IMR-90 (cell line): Measurements from ENCODE around the gene ARVCF. TPM values are rescaled to one million over a fixed set of nuclear protein-coding genes. Genes with fewer than 3 reads are reported as not detected.

Experiments used
- ATAC-seq: fragments of 200-7000 bp; cut with Tn5 transposase; 2 replicates; pipeline ENCODE4 v1.9.1; 2020; ENCODE audit warnings: low read depth, mild to moderate bottlenecking, moderate library complexity
- BruUV-seq: library from RNA; stranded (reverse); fragments of 400-500 nt; replicated peaks from 2 replicates; lab custom pipeline; 2021; lab: Mats Ljungman, UMichigan
- CTCF ChIA-PET: fragments of 300-600 bp; formaldehyde crosslinking; extraction: SDS; loops from one replicate; lab custom pipeline; 2021; ENCODE audit warnings: antibody characterized with exemption; lab: Yijun Ruan, JAX
- POLR2A ChIA-PET: fragments of 300-600 bp; sonication (Branson Sonifier 250); formaldehyde crosslinking; loops from one replicate; lab custom pipeline; 2022; ENCODE audit warnings: antibody characterized with exemption; ENCODE audit not compliant: unreplicated experiment; lab: Charles Lee
- DNase-seq: peaks from one replicate; pipeline ENCODE4 v3.0.0; 2013
- H2AFZ ChIP-seq: replicated peaks from 2 replicates; pipeline ENCODE3; 2013; ENCODE audit warnings: low read length, mild to moderate bottlenecking; ENCODE audit not compliant: poor library complexity
- H2AK5ac ChIP-seq: 2 replicates; pipeline ENCODE4 v1.6.1; 2013; ENCODE audit warnings: low read depth, low read length, inconsistent platforms
- H2AK9ac ChIP-seq: replicated peaks from 2 replicates; pipeline ENCODE3; 2013; ENCODE audit warnings: mild to moderate bottlenecking, low read depth, low read length, moderate library complexity; ENCODE audit not compliant: poor library complexity
- H2BK120ac ChIP-seq: 2 replicates; pipeline ENCODE4 v1.6.1; 2013; ENCODE audit warnings: low read depth, low read length, inconsistent platforms
- H2BK15ac ChIP-seq: 3 replicates; pipeline ENCODE4 v1.6.1; 2013; ENCODE audit warnings: low read depth, low read length, inconsistent platforms
- H2BK20ac ChIP-seq: 2 replicates; pipeline ENCODE4 v1.6.1; 2013; ENCODE audit warnings: low read depth, mild to moderate bottlenecking, inconsistent platforms, low read length, moderate library complexity
- H2BK5ac ChIP-seq: 2 replicates; pipeline ENCODE4 v1.6.1; 2013; ENCODE audit warnings: mild to moderate bottlenecking, low read depth, low read length, inconsistent platforms; ENCODE audit not compliant: poor library complexity, severe bottlenecking
- H3K14ac ChIP-seq: replicated peaks from 2 replicates; pipeline ENCODE4 v1.6.1; 2013; ENCODE audit warnings: low read depth, low read length, inconsistent platforms
- H3K18ac ChIP-seq: 2 replicates; pipeline ENCODE4 v1.6.1; 2013; ENCODE audit warnings: low read depth, low read length, control low read depth
- H3K23ac ChIP-seq: 2 replicates; pipeline ENCODE4 v1.6.1; 2013; ENCODE audit warnings: low read depth, low read length, inconsistent platforms
- H3K27ac ChIP-seq: 2 replicates; pipeline ENCODE4 v1.5.1; 2013; ENCODE audit warnings: mild to moderate bottlenecking, control low read depth, low read length; ENCODE audit not compliant: insufficient read depth
- H3K27me3 ChIP-seq: 2 replicates; pipeline ENCODE4 v1.6.1; 2013; ENCODE audit warnings: low read length; ENCODE audit not compliant: control insufficient read depth, insufficient read depth
- H3K36me3 ChIP-seq: 2 replicates; pipeline ENCODE4 v1.6.1; 2013; ENCODE audit warnings: low read length, mixed read lengths; ENCODE audit not compliant: control insufficient read depth, insufficient read depth
- H3K4ac ChIP-seq: 2 replicates; pipeline ENCODE4 v1.6.1; 2013; ENCODE audit warnings: low read depth, low read length, inconsistent platforms
- H3K4me1 ChIP-seq: 2 replicates; pipeline ENCODE4 v1.6.1; 2013; ENCODE audit warnings: low read length, mixed read lengths; ENCODE audit not compliant: control insufficient read depth, insufficient read depth
- H3K4me2 ChIP-seq: 2 replicates; pipeline ENCODE4 v1.6.1; 2013; ENCODE audit warnings: low read depth, mild to moderate bottlenecking, control low read depth, low read length, moderate library complexity
- H3K4me3 ChIP-seq: 2 replicates; pipeline ENCODE4 v1.5.1; 2013; ENCODE audit warnings: low read depth, mild to moderate bottlenecking, control low read depth, low read length, moderate library complexity; ENCODE audit not compliant: insufficient read depth
- H3K56ac ChIP-seq: 2 replicates; pipeline ENCODE4 v1.6.1; 2013; ENCODE audit warnings: low read length, inconsistent platforms; ENCODE audit not compliant: insufficient read depth; ENCODE audit errors: extremely low read depth
- H3K79me1 ChIP-seq, 2 experiments: 2 replicates each; pipeline ENCODE4 v1.6.1; 2013; ENCODE audit warnings: low read length in 2 of 2, inconsistent platforms in 1 of 2, low read depth in 1 of 2
- H3K9ac ChIP-seq: 2 replicates; pipeline ENCODE4 v1.6.1; 2013; ENCODE audit warnings: low read depth, low read length, control low read depth
- H3K9me1 ChIP-seq: 2 replicates; pipeline ENCODE4 v1.6.1; 2013; ENCODE audit warnings: low read length, inconsistent platforms; ENCODE audit not compliant: insufficient read depth
- H3K9me3 ChIP-seq: 2 replicates; pipeline ENCODE4 v1.6.1; 2013; ENCODE audit warnings: low read length; ENCODE audit not compliant: control insufficient read depth, insufficient read depth
- H4K20me1 ChIP-seq: 2 replicates; pipeline ENCODE4 v1.6.1; 2013; ENCODE audit warnings: low read length, inconsistent platforms; ENCODE audit not compliant: insufficient read depth
- H4K5ac ChIP-seq: 2 replicates; pipeline ENCODE4 v1.6.1; 2013; ENCODE audit warnings: mild to moderate bottlenecking, low read depth, low read length, control low read depth
- H4K8ac ChIP-seq, 2 experiments: 2 replicates each; pipeline ENCODE4 v1.6.1; 2013; ENCODE audit warnings: low read depth in 2 of 2, low read length in 2 of 2, control low read depth in 1 of 2, inconsistent platforms in 1 of 2
- H4K91ac ChIP-seq: 2 replicates; pipeline ENCODE4 v1.6.1; 2013; ENCODE audit warnings: low read depth, low read length, inconsistent platforms; ENCODE audit not compliant: insufficient read depth
- CEBPB ChIP-seq: IDR thresholded peaks from 2 replicates; pipeline ENCODE4 v1.6.1; 2012; ENCODE audit warnings: low read depth, low read length, improper control_type of control experiment
- CHD1 ChIP-seq: IDR thresholded peaks from 2 replicates; pipeline ENCODE4 v1.6.1; 2012; ENCODE audit warnings: low read depth, low read length, improper control_type of control experiment
- MAFK ChIP-seq: IDR thresholded peaks from 2 replicates; pipeline ENCODE4 v1.6.1; 2012; ENCODE audit warnings: low read depth, low read length, improper control_type of control experiment
- MAZ ChIP-seq: IDR thresholded peaks from 2 replicates; pipeline ENCODE4 v1.6.1; 2012; ENCODE audit warnings: low read depth, mild to moderate bottlenecking, low read length, improper control_type of control experiment, moderate library complexity, borderline replicate concordance
- MXI1 ChIP-seq: IDR thresholded peaks from 2 replicates; pipeline ENCODE4 v1.6.1; 2012; ENCODE audit warnings: low read depth, mild to moderate bottlenecking, low read length, moderate library complexity, borderline replicate concordance
- RAD21 ChIP-seq: IDR thresholded peaks from 2 replicates; pipeline ENCODE4 v1.6.1; 2012; ENCODE audit warnings: low read length, improper control_type of control experiment
- RCOR1 ChIP-seq: IDR thresholded peaks from 2 replicates; pipeline ENCODE4 v1.6.1; 2012; ENCODE audit warnings: mild to moderate bottlenecking, low read length, improper control_type of control experiment; ENCODE audit not compliant: insufficient replicate concordance
- WGBS, 2 experiments: methylation state at CpG; one replicate each; pipeline versions ENCODE4 v1.1.5 to v1.1.7; 2013; ENCODE audit warnings: missing lambda C conversion rate in 2 of 2; ENCODE audit not compliant: insufficient read length in 1 of 2; ENCODE audit errors: extremely low coverage in 2 of 2; 5-methylcytosine and 5-hydroxymethylcytosine counted together
- dilution Hi-C: fragments of 300-500 bp; cut with HindIII; formaldehyde crosslinking; loops from one replicate; pipeline ENCODE4 v1.14.3; 2018; ENCODE audit warnings: low sequenced_read_pairs; ENCODE audit not compliant: unreplicated experiment
- in situ Hi-C: fragments of 300-500 bp; cut with MboI; formaldehyde crosslinking; loops from 3 replicates; pipeline ENCODE4 v1.14.3; 2019; ENCODE audit warnings: low sequenced_read_pairs, inconsistent platforms, mixed read lengths
- intact Hi-C: fragments of 100-400 bp; cut with micrococcal nuclease; formaldehyde crosslinking; loops from 2 replicates; pipeline ENCODE4 v1.10.0; 2022
- polyA plus RNA-seq, 3 experiments: library from polyadenylated mRNA; depleted of rRNA; stranded (reverse); fragments of >200 nt; gene quantifications; 2 replicates each; pipeline ENCODE4 v1.2.3, GENCODE V29; 2012; ENCODE audit warnings: low replicate concordance in 1 of 3
- total RNA-seq: library from RNA; depleted of rRNA; stranded (reverse); fragments of >200 nt; gene quantifications from 2 replicates; pipeline ENCODE4 v1.2.3, GENCODE V29; 2012
- TF ChIP-seq, protein P1 (sequence below): fragments of 150-350 bp; IDR thresholded peaks from 2 replicates; pipeline ENCODE4 v1.6.1; 2016; ENCODE audit warnings: low read depth, mild to moderate bottlenecking, low read length, moderate library complexity, borderline replicate concordance

Gene ARVCF
- total and polyA plus RNA-seq, 2 of the 4 experiments (the other 2 are of a cell fraction): 8.6 to 14.1 TPM

DNA sequence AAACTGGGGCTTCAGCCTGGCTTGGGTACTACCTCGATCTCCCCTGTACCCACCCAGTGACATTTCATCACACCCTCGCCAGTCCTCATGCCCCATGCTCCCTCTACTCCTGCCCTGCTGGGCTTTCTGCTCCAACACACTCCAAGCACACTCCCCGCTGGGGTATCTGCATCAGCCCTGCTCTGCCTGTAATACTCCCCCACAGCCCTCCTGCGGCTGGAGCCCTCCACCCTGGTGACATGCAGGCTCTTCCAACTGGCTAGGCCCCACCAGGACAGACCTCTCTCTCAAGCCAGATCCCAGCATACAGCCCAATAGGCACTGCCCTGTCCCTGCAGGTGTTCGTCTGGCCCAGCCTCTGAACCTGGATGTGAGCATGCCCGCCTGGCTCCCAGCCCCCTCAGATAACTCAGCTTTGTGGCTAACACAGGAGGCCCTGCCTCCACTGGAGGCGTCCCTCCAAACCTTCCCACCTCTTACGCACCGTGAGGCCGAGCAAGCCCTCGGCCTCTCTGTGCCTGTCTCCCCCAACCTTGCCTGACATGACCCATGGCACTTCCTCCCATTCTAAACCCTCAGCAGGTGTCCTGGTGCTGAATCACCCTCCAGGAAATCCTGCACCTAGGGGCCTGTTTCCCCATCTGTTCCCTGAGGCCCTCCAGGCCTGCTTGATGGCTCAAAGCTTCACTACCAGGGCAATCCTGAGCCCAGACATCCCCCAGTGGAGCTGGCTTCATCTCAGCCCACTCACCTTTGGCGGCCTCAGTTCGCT is 41.5 kb downstream of the ARVCF start:
- 0 out of 2 replicates have a peak, but pooled peaks cover 1% of the 10 kb centered on the region for H3K4me1 ChIP-seq
- peaks cover 23% of the 10 kb centered on the region for H3K36me3 ChIP-seq
- H4K20me1 ChIP-seq: peaks cover 18% of the 10 kb centered on the region
- no peak overlapping the region for H4K8ac ChIP-seq
- H3K9ac ChIP-seq: no peak overlapping the region
- TF ChIP-seq MAZ (no peak), CEBPB (no peak), MXI1 (no peak), RAD21 (no peak), MAFK (no peak), CHD1 (no peak), RCOR1 (no peak)
- TF ChIP-seq, protein P1, sequence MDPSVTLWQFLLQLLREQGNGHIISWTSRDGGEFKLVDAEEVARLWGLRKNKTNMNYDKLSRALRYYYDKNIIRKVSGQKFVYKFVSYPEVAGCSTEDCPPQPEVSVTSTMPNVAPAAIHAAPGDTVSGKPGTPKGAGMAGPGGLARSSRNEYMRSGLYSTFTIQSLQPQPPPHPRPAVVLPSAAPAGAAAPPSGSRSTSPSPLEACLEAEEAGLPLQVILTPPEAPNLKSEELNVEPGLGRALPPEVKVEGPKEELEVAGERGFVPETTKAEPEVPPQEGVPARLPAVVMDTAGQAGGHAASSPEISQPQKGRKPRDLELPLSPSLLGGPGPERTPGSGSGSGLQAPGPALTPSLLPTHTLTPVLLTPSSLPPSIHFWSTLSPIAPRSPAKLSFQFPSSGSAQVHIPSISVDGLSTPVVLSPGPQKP: no peak
- H3K18ac ChIP-seq: no peak overlapping the region
- no peak overlapping the region for H3K4ac ChIP-seq
- intact Hi-C loops: no loop called here
- in situ Hi-C loops: loop anchor here (5.0 kb wide), 1 partner anchor 37 kb away; no protein-coding TSS in a partner anchor
- no peaks in the 10 kb centered on the region for H3K79me1 ChIP-seq
- BruUV-seq: no TSS peak
- ATAC-seq (no peak), DNase-seq (no peak)
- no peaks in the 10 kb centered on the region for H3K9me3 ChIP-seq
- H3K27me3 ChIP-seq: no peaks in the 10 kb centered on the region
- peak overlapping the region; percentile 42 for H2AK9ac ChIP-seq
- no peak overlapping the region for H3K23ac ChIP-seq
- H3K27ac ChIP-seq: no peak overlapping the region
- no peak overlapping the region for H3K14ac ChIP-seq
- H2BK20ac ChIP-seq: no peak overlapping the region
- ChIA-PET CTCF (no interaction called here), POLR2A (no interaction called here)
- no peak overlapping the region for H2BK120ac ChIP-seq
- no peak overlapping the region for H2BK5ac ChIP-seq
- H2BK15ac ChIP-seq: no peak overlapping the region
- WGBS, 2 experiments: 80% methylated on average over 6 of the region's 13 CpGs; no CpG with 5 or more reads in 1 of the 2 experiments
- no peak overlapping the region for H4K5ac ChIP-seq
- no peak overlapping the region for H3K4me2 ChIP-seq
- H3K9me1 ChIP-seq: no peaks in the 10 kb centered on the region
- dilution Hi-C loops: no loop called here
- no peak overlapping the region; the same call in 1 of the 2 replicates for H2AK5ac ChIP-seq
- no peak overlapping the region for H3K56ac ChIP-seq
- H4K91ac ChIP-seq: no peak overlapping the region
- H2AFZ ChIP-seq: peak overlapping the region; percentile 41
- H3K4me3 ChIP-seq: no peak overlapping the region
